Naive thymus-derived CD4-positive, alpha-beta T cell (primary cell): ENCODE data around the gene MAST1. TPM values are rescaled to one million over a fixed set of nuclear protein-coding genes. Genes with fewer than 3 reads are reported as not detected.
A peak's percentile ranks its signal among the peaks of the same experiment; 100 is the strongest.

Experiments
- ATAC-seq: fragments of 150-1000 bp; cut with Tn5 transposase; 2 replicates; pipeline ENCODE4 v1.10.0; 2021; ENCODE audit warnings: mild to moderate bottlenecking, moderate library complexity
- CTCF ChIA-PET: fragments of 350-600 bp; sonication (Branson Sonifier 250); formaldehyde crosslinking; loops from one replicate; lab custom pipeline; 2021; ENCODE audit warnings: antibody characterized with exemption; lab: Charles Lee
- POLR2A ChIA-PET: fragments of 350-600 bp; sonication (Branson Sonifier 250); formaldehyde crosslinking; loops from one replicate; lab custom pipeline; 2021; ENCODE audit warnings: antibody characterized with exemption, inconsistent platforms; lab: Charles Lee
- DNase-seq, 9 donors: peaks; one replicate each; pipeline versions ENCODE4 v3.0.0 to v3.0.0-alpha.2; 2020 to 2022; ENCODE audit warnings: mixed read lengths in 1 of 9
- H3K27ac ChIP-seq: one replicate; pipeline ENCODE4 v1.7.0; 2013; ENCODE audit warnings: mild to moderate bottlenecking, low read depth, low read length, moderate library complexity
- H3K27me3 ChIP-seq, 2 donors: one replicate each; pipeline ENCODE4 v1.7.0; 2013; ENCODE audit warnings: low read length in 2 of 2, mild to moderate bottlenecking in 2 of 2, moderate library complexity in 2 of 2; ENCODE audit not compliant: control insufficient read depth in 2 of 2, insufficient read depth in 2 of 2
- H3K36me3 ChIP-seq, 3 experiments: 1 replicate in 2 of 3; 2 replicates in 1 of 3; pipeline ENCODE4 v1.7.0; 2013; ENCODE audit warnings: low read length in 3 of 3, mild to moderate bottlenecking in 3 of 3, moderate library complexity in 1 of 3; ENCODE audit not compliant: insufficient read depth in 3 of 3, control insufficient read depth in 2 of 3
- H3K4me1 ChIP-seq, 2 donors: one replicate each; pipeline ENCODE4 v1.7.0; 2013; ENCODE audit warnings: low read length in 2 of 2, mild to moderate bottlenecking in 2 of 2, moderate library complexity in 1 of 2; ENCODE audit not compliant: control insufficient read depth in 2 of 2, insufficient read depth in 2 of 2
- H3K4me3 ChIP-seq: 2 replicates; pipeline ENCODE4 v1.7.0; 2013; ENCODE audit warnings: mild to moderate bottlenecking, low read length
- H3K9me3 ChIP-seq, 3 experiments: 1 replicate in 2 of 3; 2 replicates in 1 of 3; pipeline ENCODE4 v1.7.0; 2013; ENCODE audit warnings: low read length in 3 of 3; ENCODE audit not compliant: control insufficient read depth in 2 of 3
- H3K27ac Mint-ChIP-seq, 9 donors: one replicate each; pipeline ENCODE4 v1.8.0; 2020 to 2022; ENCODE audit warnings: mixed read lengths in 9 of 9, mild to moderate bottlenecking in 8 of 9, moderate library complexity in 5 of 9, inconsistent platforms in 2 of 9
- H3K27me3 Mint-ChIP-seq, 5 donors: one replicate each; pipeline ENCODE4 v1.8.0; 2021 to 2022; ENCODE audit warnings: mixed read lengths in 5 of 5, mild to moderate bottlenecking in 1 of 5
- H3K36me3 Mint-ChIP-seq, 5 donors: one replicate each; pipeline ENCODE4 v1.8.0; 2020 to 2022; ENCODE audit warnings: mixed read lengths in 5 of 5, mild to moderate bottlenecking in 3 of 5, inconsistent platforms in 1 of 5
- H3K4me1 Mint-ChIP-seq, 7 donors: one replicate each; pipeline ENCODE4 v1.8.0; 2020 to 2022; ENCODE audit warnings: mixed read lengths in 7 of 7, mild to moderate bottlenecking in 3 of 7, inconsistent platforms in 1 of 7
- H3K4me3 Mint-ChIP-seq, 10 donors: one replicate each; pipeline ENCODE4 v1.8.0; 2020 to 2022; ENCODE audit warnings: mild to moderate bottlenecking in 10 of 10, mixed read lengths in 10 of 10, moderate library complexity in 6 of 10, inconsistent platforms in 2 of 10
- H3K9me3 Mint-ChIP-seq, 11 donors: one replicate each; pipeline ENCODE4 v1.8.0; 2020 to 2022; ENCODE audit warnings: mixed read lengths in 11 of 11, mild to moderate bottlenecking in 4 of 11, inconsistent platforms in 1 of 11, moderate library complexity in 1 of 11
- intact Hi-C, 2 donors: fragments of 100-400 bp; cut with micrococcal nuclease; formaldehyde crosslinking; loops; one replicate each; pipeline ENCODE4 v1.15.1; 2023
- polyA plus RNA-seq, 2 donors: library from polyadenylated mRNA; unstranded; fragments of 300-500 nt; fragmentation: Illumina TruSeq; gene quantifications; one replicate each; pipeline ENCODE4 v1.2.3, GENCODE V29; 2021
- total RNA-seq, 6 experiments: library from RNA in 5 of 6; stranded (reverse) in 5 of 6; gene quantifications; 1 replicate in 5 of 6; 2 replicates in 1 of 6; pipeline ENCODE4 v1.2.3 and lab custom pipeline; 2021 to 2026

Gene MAST1
- total and polyA plus RNA-seq, 7 experiments from 2014 or later: 0.51 to 3.5 (median 0.77) TPM; not detected in 1

GRCh38 chr19:12890787-12891552, 52.7 kb downstream of the MAST1 start, which contains the start of gene GCDH:
Gene GCDH, plus strand, starts transcription at chr19:12891160. Its CDS starts 145 bp downstream, at chr19:12891305.
- peaks cover 5 to 17% (median 16%) of the 10 kb centered on the region in 5 donors for H3K36me3 Mint-ChIP-seq
- peak; percentile 77 to 98 (median 96) for DNase-seq
- H3K27me3 Mint-ChIP-seq: peaks cover 0 to 6% (median 0%) of the 10 kb centered on the region in 5 donors
- intact Hi-C loops: loop anchor here (1.0 to 2.0 kb wide), 10 partner anchors 10 to 226 kb away; partner anchors contain the start of genes CALR (in 2 of the 2), FARSA (in 2 of the 2), GADD45GIP1 (in 2 of the 2) and SYCE2 (in 2 of the 2)
- peaks cover 16 to 41% (median 30%) of the 10 kb centered on the region in 7 donors for H3K4me1 Mint-ChIP-seq
- ChIA-PET CTCF (interaction anchor here (0.6 to 2.3 kb wide), 15 partner anchors 8 to 971 kb away, joined by 3 to 21 read pairs (median 4); partner anchors contain the start of genes CALR, DNASE2 and SYCE2), POLR2A (interaction anchor here (0.6 to 4.3 kb wide), 31 partner anchors 8 to 917 kb away, joined by 3 to 46 read pairs (median 5); partner anchors contain the start of genes CALR, DHPS, DNASE2 and FARSA)
- peak within 1 kb of the TSS; percentile 83 for H3K27ac ChIP-seq
- peak within 1 kb of the TSS; percentile 87 for H3K4me3 ChIP-seq
- H3K9me3 Mint-ChIP-seq: peaks cover 0 to 7% (median 0%) of the 10 kb centered on the region in 11 donors
- peak; percentile 97 for ATAC-seq
- H3K27ac Mint-ChIP-seq: peak within 1 kb of the TSS; percentile 94 to 99 (median 98)
- no peaks in the 10 kb centered on the region for H3K9me3 ChIP-seq
- peaks cover 0 to 26% (median 0%) of the 10 kb centered on the region in 3 experiments for H3K36me3 ChIP-seq
- H3K4me3 Mint-ChIP-seq: peak within 1 kb of the TSS; percentile 91 to 100 (median 99)
- H3K4me1 ChIP-seq: peaks cover 5 to 15% of the 10 kb centered on the region in 2 donors
- no peaks in the 10 kb centered on the region for H3K27me3 ChIP-seq

- Mint-ChIP-seq H3K4me1 (peaks cover 16 to 36% (median 25%) of the 10 kb centered on the region in 7 donors), H3K27ac (peak overlapping the region; percentile 94 to 99 (median 98)), H3K36me3 (peaks cover 5 to 17% (median 16%) of the 10 kb centered on the region in 5 donors), H3K27me3 (peaks cover 0 to 2% (median 0%) of the 10 kb centered on the region in 5 donors), H3K9me3 (peaks cover 0 to 7% (median 0%) of the 10 kb centered on the region in 11 donors), H3K4me3 (peak overlapping the region; percentile 91 to 100 (median 99))
- no peaks in the 10 kb centered on the region for H3K27me3 ChIP-seq
- ATAC-seq (no peak), DNase-seq (peak in 1 of 9 donors; percentile 19)
- H3K9me3 ChIP-seq: no peaks in the 10 kb centered on the region
- peaks cover 0 to 32% (median under 1%) of the 10 kb centered on the region in 3 experiments for H3K36me3 ChIP-seq
- ChIA-PET POLR2A (interaction anchor here (0.6 to 4.3 kb wide), 22 partner anchors 8 to 395 kb away, joined by 3 to 46 read pairs (median 6); partner anchors contain the start of genes CALR, DHPS, DNASE2 and FARSA), CTCF (interaction anchor here (0.5 to 2.3 kb wide), 7 partner anchors 10 to 971 kb away, joined by 3 to 21 read pairs (median 6); partner anchors contain the start of genes CALR and DNASE2)
- H3K4me1 ChIP-seq: peaks cover 5 to 15% of the 10 kb centered on the region in 2 donors
- H3K27ac ChIP-seq: peak overlapping the region; percentile 83
- H3K4me3 ChIP-seq: peak overlapping the region; percentile 87
- intact Hi-C loops: loop anchor here (1.0 to 2.0 kb wide), 6 partner anchors 23 to 225 kb away; partner anchors contain the start of genes CALR (in 2 of the 2), FARSA (in 2 of the 2), SYCE2 (in 2 of the 2) and TRMT1 (in 2 of the 2)
Measured at GRCh38 chr19:12891553-12892021, 53.3 kb downstream of the MAST1 start.

GRCh38 chr19:12893582-12893981, 55.3 kb downstream of the MAST1 start:
- ChIA-PET POLR2A (interaction anchor here (1.1 to 4.3 kb wide), 2 partner anchors 21 to 44 kb away, joined by 4 to 46 read pairs; no protein-coding TSS in a partner anchor), CTCF (no interaction called here)
- H3K27ac Mint-ChIP-seq: peak overlapping the region in 4 of 9 donors; percentile 29 to 59 (median 55)
- ATAC-seq: no peak
- Histone ChIP-seq H3K27me3 (no peaks in the 10 kb centered on the region), H3K4me1 (peaks cover 5 to 15% of the 10 kb centered on the region in 2 donors), H3K9me3 (no peaks in the 10 kb centered on the region), H3K27ac (no peak overlapping the region), H3K36me3 (peaks cover 0 to 52% (median 8%) of the 10 kb centered on the region in 3 experiments), H3K4me3 (no peak overlapping the region)
- peak overlapping the region in 7 of 10 donors; percentile 25 to 99 (median 64) for H3K4me3 Mint-ChIP-seq
- no peak for DNase-seq
- peaks cover 18 to 34% (median 24%) of the 10 kb centered on the region in 7 donors for H3K4me1 Mint-ChIP-seq
- H3K27me3 Mint-ChIP-seq: no peaks in the 10 kb centered on the region
- intact Hi-C loops: no loop called here
- peaks cover 5 to 20% (median 16%) of the 10 kb centered on the region in 5 donors for H3K36me3 Mint-ChIP-seq
- peaks cover 0 to 7% (median 0%) of the 10 kb centered on the region in 11 donors for H3K9me3 Mint-ChIP-seq

- DNase-seq (no peak), ATAC-seq (no peak)
- peaks cover 6 to 15% (median 12%) of the 10 kb centered on the region in 7 donors for H3K4me1 Mint-ChIP-seq
- intact Hi-C loops: no loop called here
- POLR2A ChIA-PET: interaction anchor here (0.6 kb wide), 1 partner anchor 188 kb away, joined by 7 read pairs; no protein-coding TSS in a partner anchor
- Histone ChIP-seq H3K27ac (no peak overlapping the region), H3K9me3 (no peaks in the 10 kb centered on the region), H3K27me3 (no peaks in the 10 kb centered on the region), H3K36me3 (peaks cover 0 to 71% (median 8%) of the 10 kb centered on the region in 3 experiments), H3K4me1 (peaks cover 5 to 9% of the 10 kb centered on the region in 2 donors), H3K4me3 (no peak overlapping the region)
- H3K27ac Mint-ChIP-seq: no peak overlapping the region
- no peaks in the 10 kb centered on the region for H3K9me3 Mint-ChIP-seq
- H3K4me3 Mint-ChIP-seq: no peak overlapping the region
- CTCF ChIA-PET: interaction anchor here (0.6 kb wide), 1 partner anchor 57 kb away, joined by 4 read pairs; no protein-coding TSS in a partner anchor
- H3K36me3 Mint-ChIP-seq: peaks cover 4 to 29% (median 15%) of the 10 kb centered on the region in 5 donors
- H3K27me3 Mint-ChIP-seq: no peaks in the 10 kb centered on the region
Measured at GRCh38 chr19:12896460-12896859, 58.1 kb downstream of the MAST1 start.

- Mint-ChIP-seq H3K9me3 (no peaks in the 10 kb centered on the region), H3K27me3 (no peaks in the 10 kb centered on the region), H3K4me1 (peaks cover 0 to 4% (median 0%) of the 10 kb centered on the region in 7 donors), H3K4me3 (no peak overlapping the region), H3K27ac (peak overlapping the region in 1 of 9 donors; percentile 51), H3K36me3 (peaks cover under 1 to 16% (median 2%) of the 10 kb centered on the region in 5 donors)
- Histone ChIP-seq H3K4me3 (no peak overlapping the region), H3K36me3 (peaks cover 0 to 52% (median 8%) of the 10 kb centered on the region in 3 experiments), H3K4me1 (no peaks in the 10 kb centered on the region), H3K27ac (no peak overlapping the region), H3K9me3 (no peaks in the 10 kb centered on the region), H3K27me3 (no peaks in the 10 kb centered on the region)
- DNase-seq (no peak), ATAC-seq (peak; percentile 40)
- ChIA-PET CTCF (interaction anchor here (0.6 to 1.0 kb wide), 2 partner anchors 9 to 74 kb away, joined by 3 to 4 read pairs; partner anchors contain the start of gene GCDH), POLR2A (interaction anchor here (0.9 to 1.3 kb wide), 4 partner anchors 9 to 39 kb away, joined by 3 to 5 read pairs (median 4); partner anchors contain the start of genes CALR and GCDH)
- intact Hi-C loops: no loop called here
Measured at GRCh38 chr19:12899891-12900518, 61.7 kb downstream of the MAST1 start.
